ENCODE results near the gene RIT1. TPM values are rescaled to one million over a fixed set of nuclear protein-coding genes. Genes with fewer than 3 reads are reported as not detected.
A peak's percentile ranks its signal among the peaks of the same experiment; 100 is the strongest.

The RIT1 gene
- total RNA-seq, 1 experiment from 2014 or later, result 26.4 TPM

DNA sequence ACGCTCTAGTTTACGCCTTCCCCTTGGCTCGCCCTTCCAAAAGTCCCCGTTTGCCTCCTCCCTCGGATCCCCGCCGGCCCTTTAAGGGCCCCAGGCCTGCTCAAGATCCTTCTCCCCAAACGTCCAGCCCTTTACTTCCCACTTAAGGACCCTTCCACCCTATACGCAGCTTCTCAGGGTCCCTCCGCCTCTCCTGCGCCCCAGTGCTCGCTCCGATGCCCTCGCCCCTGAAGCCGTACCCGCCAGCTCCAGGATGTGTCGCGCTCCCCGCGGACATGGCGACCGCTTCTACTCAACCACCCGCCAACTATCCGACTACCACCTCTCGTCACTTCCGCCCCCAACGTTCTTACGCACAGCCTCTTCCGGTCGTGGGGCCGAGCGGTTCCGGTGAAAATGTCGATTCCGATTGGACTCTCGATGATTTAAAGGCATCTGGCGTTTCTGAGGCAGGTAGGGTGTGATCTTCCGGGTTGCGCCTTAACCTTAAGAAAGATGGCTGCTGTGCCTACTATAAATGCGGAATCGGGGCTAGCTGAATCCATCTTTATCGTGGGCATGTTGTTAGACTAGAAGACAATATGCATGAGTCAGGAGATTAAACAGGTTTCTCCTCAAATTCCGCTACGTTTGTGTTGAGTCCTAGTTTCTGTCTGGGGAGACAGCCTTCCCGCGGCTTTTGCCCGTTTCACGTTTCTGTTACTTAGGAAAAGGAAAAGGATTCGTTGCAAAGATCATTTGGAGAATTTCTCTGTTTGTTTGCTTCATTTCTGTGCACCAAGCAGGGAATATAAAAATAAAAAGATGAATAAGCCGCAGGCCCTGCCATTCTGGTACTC lies 23.2 kb upstream of the RIT1 start, which contains the start of gene KHDC4:
Gene KHDC4 (minus strand): TSS at position 317 of the 839 bp plus-strand sequence. CDS start 40 bp downstream, at position 277.
- H3K18ac ChIP-seq (ENCODE audit: insufficient read length, low read depth, low read length), result peak within 1 kb of the TSS; percentile 95
- peak within 1 kb of the TSS; percentile 31 for H3K56ac ChIP-seq (ENCODE audit: insufficient read length, low read depth, low read length)
- H2BK20ac ChIP-seq (ENCODE audit: low read depth, low read length, poor library complexity, severe bottlenecking), result peak within 1 kb of the TSS; percentile 60
- peaks cover 9% of the 10 kb centered on the region for H3K79me1 ChIP-seq (ENCODE audit: insufficient read depth, low read depth, low read length, poor library complexity, severe bottlenecking)
- H3K36me3 Mint-ChIP-seq (ENCODE audit: insufficient read depth in 1 of 3, low read depth in 3 of 3), result peaks cover 18 to 27% (median 24%) of the 10 kb centered on the region in 3 experiments
- no peaks in the 10 kb centered on the region for H4K20me1 ChIP-seq (ENCODE audit: control insufficient read depth, insufficient read depth, insufficient read length)
- no peak within 1 kb of the TSS for H2AK5ac ChIP-seq (ENCODE audit: insufficient read length, low read length)
- H3K4ac ChIP-seq (ENCODE audit: low read depth, low read length), result peak within 1 kb of the TSS; percentile 38; the same call in 1 of the 2 replicates
- H3K27me3 ChIP-seq (ENCODE audit: insufficient read depth, low read length), result no peaks in the 10 kb centered on the region
- H3K27ac Mint-ChIP-seq, result no peak within 1 kb of the TSS; a peak in 1 of 7 replicates
- H3K4me1 Mint-ChIP-seq, result peaks cover 19 to 21% of the 10 kb centered on the region in 2 experiments
- no CpG with 5 or more reads among the region's 50 CpGs for WGBS (ENCODE audit: extremely low coverage, insufficient read length, low lambda C conversion rate)
- no peaks in the 10 kb centered on the region for H3K9me3 Mint-ChIP-seq
- H2BK12ac ChIP-seq (ENCODE audit: insufficient read length, low read depth, low read length), result peak within 1 kb of the TSS; percentile 59
- H4K91ac ChIP-seq (ENCODE audit: insufficient read length, low read depth, low read length), result no peak within 1 kb of the TSS
- peak within 1 kb of the TSS; percentile 67 for H4K5ac ChIP-seq (ENCODE audit: insufficient read length, low read depth, low read length)
- H3K79me2 ChIP-seq (ENCODE audit: insufficient read depth, low read length), result peaks cover 19% of the 10 kb centered on the region; the same call in 1 of the 2 replicates
- H3K23me2 ChIP-seq (ENCODE audit: insufficient read length, low read depth, low read length, poor library complexity, severe bottlenecking), result peaks cover 6% of the 10 kb centered on the region
- peak within 1 kb of the TSS; percentile 93 for H3K4me2 ChIP-seq (ENCODE audit: insufficient read depth, insufficient read length, low read length)
- H3K27ac ChIP-seq (ENCODE audit: insufficient read length, low read depth, low read length), result peak within 1 kb of the TSS; percentile 86
- H3K4me3 Mint-ChIP-seq, result no peak within 1 kb of the TSS
- H3K9ac ChIP-seq (ENCODE audit: extremely low read depth, insufficient read length, low read length), result peak within 1 kb of the TSS; percentile 97
- peak within 1 kb of the TSS; percentile 93 for H3K14ac ChIP-seq (ENCODE audit: insufficient read depth, low read length)
- DNase-seq, result peak; percentile 97
- H2BK5ac ChIP-seq (ENCODE audit: insufficient read length, low read length), result peak within 1 kb of the TSS; percentile 88
- no peaks in the 10 kb centered on the region; the same call in 1 of the 2 replicates for H3K4me1 ChIP-seq (ENCODE audit: insufficient read depth, low read length)
- H2BK120ac ChIP-seq (ENCODE audit: low read depth, low read length, poor library complexity, severe bottlenecking), result no peak within 1 kb of the TSS
- H2AFZ ChIP-seq (ENCODE audit: low read length), result no peak within 1 kb of the TSS
- H2BK15ac ChIP-seq (ENCODE audit: low read depth, low read length), result no peak within 1 kb of the TSS
- H3K27me3 Mint-ChIP-seq (ENCODE audit: low read depth), result no peaks in the 10 kb centered on the region
- peak within 1 kb of the TSS; percentile 64 for H3T11ph ChIP-seq (ENCODE audit: low read length)
- H3K23ac ChIP-seq (ENCODE audit: insufficient read length, low read depth, low read length), result no peak within 1 kb of the TSS
- no peaks in the 10 kb centered on the region for H3K9me3 ChIP-seq (ENCODE audit: control insufficient read depth, low read depth, low read length)
- TF ChIP-seq, protein P1, sequence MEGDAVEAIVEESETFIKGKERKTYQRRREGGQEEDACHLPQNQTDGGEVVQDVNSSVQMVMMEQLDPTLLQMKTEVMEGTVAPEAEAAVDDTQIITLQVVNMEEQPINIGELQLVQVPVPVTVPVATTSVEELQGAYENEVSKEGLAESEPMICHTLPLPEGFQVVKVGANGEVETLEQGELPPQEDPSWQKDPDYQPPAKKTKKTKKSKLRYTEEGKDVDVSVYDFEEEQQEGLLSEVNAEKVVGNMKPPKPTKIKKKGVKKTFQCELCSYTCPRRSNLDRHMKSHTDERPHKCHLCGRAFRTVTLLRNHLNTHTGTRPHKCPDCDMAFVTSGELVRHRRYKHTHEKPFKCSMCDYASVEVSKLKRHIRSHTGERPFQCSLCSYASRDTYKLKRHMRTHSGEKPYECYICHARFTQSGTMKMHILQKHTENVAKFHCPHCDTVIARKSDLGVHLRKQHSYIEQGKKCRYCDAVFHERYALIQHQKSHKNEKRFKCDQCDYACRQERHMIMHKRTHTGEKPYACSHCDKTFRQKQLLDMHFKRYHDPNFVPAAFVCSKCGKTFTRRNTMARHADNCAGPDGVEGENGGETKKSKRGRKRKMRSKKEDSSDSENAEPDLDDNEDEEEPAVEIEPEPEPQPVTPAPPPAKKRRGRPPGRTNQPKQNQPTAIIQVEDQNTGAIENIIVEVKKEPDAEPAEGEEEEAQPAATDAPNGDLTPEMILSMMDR (conservative IDR thresholded peaks at IDR 0.05), result no peak
- H4K8ac ChIP-seq (replicated peaks; ENCODE audit: insufficient read length, low read depth, low read length), result no peak within 1 kb of the TSS
